HG02852 (cell line): Measurements from ENCODE around the gene NFX1.

Experiments
- ATAC-seq: cut with Tn5 transposase; IDR thresholded peaks from one replicate; pipeline ENCODE4 v1.9.1; 2021; ENCODE audit warnings: mild to moderate bottlenecking, moderate library complexity; ENCODE audit not compliant: unreplicated experiment

Gene NFX1

DNA sequence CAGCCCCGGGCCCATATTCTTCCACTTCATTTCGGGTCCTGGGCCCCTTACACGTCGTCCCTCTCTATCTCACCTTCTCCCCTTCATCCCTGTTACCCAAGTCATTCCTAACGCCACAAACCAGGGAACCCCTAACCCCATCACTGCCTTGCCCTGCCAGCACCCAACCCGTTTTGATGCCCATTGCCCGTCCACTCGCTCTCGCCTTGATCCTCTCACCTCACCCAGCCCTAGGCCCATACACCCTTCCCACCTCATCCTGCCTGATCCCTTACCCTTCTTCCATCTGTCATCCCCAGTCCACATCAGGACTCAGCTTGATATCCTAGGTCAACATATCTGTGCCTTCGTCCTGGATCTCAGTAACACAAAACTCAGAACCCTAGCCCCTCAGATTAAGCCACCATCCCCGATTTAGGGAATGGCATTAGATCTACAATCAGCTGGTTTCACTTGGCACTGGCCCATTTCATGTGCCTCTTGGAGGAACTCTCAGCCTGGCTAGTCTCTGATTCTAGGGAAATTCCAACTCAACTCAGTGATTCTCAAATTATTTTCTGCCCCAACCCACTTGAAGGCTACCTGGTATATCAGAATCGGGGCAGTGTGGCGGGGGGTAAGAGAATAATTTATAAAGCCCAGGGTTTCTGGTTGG is 25.0 kb upstream of the NFX1 start:
- ATAC-seq, result no peak

DNA sequence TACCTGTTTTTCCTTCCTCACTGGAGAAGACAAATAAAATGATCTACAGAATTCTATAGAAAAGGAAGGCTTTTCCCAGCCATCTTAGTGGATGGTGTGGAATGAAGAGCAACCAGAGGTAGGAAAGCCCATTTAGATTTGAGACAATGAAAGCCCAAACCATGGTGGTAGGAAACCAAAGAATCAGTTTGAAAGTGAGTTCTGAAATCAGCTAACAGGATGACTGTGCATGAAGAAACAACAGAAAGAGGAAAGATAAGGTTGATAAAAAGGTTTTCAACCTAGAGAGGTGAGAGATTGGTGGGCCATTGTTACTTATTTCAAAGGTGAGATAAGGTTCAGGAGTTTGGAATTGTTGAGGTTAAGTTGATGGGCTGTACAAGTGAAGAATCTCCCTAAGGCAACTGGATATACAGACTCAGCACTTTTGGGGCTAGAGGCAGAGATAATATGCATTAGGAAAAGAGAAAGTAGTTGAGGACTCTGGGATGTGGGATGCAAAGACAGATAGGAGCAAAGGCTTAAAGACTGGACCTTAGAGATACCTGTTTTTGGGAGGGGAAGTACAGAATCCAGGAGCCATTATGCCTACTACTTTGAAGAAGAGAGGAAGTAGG is 23.1 kb upstream of the NFX1 start:
- ATAC-seq, result no peak

DNA sequence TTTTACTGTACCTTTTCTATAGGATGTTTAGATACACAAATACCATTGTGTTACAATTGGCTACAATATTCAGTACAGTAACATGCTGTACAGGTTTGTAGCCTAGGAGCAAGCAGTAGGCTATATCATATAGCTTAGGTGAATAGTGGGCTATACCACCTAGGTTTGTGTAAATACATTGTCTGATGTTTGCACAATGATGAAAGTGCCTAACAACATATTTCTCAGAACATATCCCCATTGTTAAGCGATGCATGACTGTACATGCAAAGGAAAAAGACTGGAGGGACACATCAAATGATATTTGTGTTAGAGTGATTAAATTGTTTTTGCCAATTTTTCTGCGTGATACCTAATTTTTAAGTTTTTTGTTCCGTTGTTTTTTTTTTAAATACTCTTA is 20.2 kb upstream of the NFX1 start:
- ATAC-seq, result no peak

DNA sequence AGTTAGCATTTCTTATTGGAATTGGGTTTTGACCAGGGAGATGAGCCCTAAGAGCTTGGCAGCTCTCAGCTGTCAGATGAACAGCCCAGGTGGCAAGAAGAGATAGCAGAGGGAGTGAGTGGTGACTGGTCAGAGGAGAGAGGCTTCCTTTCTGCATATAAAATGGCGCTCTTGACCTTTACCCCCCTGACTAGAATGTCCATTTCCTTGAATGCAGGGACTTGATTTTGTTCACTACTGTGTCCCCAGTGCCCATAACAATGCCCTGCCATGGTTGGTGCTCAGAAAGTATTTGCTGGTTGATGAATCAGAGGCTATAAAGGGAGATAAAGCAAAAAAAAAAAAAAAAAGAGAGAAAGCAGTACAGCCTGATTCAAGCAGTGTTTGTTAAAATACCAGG is 18.3 kb upstream of the NFX1 start:
- ATAC-seq, result no peak

DNA sequence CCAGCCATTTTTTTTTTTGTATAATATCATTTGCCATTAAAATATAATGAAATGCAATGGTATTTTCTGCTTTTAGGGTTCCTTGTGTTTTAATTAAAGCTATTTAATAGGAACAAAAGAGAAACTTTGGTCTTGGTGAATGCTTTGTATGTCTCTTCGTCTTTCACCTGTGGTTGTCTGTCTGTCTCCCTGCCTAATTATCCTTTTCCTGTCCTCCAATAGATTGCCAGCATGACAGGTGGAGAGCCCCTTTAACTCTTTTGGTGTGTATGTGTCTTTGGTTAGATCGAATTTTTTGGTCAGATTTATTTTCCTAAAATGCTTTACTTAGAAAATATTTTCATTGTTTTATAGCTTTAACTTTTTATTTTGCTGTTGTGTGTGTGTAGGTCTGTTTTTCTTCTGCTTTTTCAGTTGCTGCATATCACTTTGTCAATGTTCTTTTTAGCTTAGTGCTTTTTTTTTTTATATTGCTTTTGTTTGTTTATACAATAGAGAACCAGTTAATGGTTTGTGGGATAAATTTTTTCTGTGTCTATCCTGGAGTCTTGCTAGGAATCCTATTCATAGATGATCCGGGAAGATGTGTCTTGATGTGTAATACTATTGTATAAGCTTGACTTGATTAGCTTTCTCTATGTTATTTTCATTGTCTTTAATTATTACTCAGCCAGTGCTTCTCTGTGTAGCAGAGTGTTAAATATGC is 16.9 kb upstream of the NFX1 start:
- ATAC-seq, result no peak

DNA sequence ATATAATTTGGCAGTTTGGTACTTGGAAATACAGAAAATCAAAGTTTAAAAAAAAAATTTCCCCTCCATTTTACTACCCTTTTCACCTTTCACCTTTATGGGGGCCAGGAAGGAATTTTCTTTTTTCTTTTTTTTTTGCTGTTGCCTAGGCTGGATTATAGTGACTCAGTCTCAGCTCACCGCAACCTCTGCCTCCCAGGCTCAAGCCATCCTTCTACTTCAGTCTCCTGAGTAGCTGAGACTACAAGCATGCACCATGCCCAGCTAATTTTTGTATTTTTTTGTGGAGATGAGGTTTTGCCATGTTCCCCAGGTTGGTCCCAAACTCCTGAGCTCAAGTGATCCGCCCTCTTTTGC is 16.4 kb upstream of the NFX1 start:
- ATAC-seq, result no peak

DNA sequence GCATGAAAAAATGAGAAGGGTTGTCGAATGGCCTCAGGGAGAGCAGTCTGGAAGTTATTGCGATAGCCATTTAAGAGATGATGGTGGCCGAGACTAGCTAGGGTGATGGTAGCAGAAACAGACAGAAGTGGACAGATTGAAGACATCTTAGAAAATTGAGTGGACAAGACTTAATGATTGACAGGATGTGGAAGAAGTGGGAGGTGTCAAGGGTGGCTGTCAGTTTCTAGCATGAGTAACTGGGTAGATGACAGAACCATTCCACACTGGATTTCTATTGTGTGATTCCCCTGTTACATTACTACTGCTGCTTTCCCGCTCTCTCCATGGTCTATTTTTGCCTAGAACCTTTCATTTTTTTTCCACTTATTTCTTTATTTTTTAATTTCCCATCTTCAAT is 12.8 kb upstream of the NFX1 start:
- no peak for ATAC-seq

DNA sequence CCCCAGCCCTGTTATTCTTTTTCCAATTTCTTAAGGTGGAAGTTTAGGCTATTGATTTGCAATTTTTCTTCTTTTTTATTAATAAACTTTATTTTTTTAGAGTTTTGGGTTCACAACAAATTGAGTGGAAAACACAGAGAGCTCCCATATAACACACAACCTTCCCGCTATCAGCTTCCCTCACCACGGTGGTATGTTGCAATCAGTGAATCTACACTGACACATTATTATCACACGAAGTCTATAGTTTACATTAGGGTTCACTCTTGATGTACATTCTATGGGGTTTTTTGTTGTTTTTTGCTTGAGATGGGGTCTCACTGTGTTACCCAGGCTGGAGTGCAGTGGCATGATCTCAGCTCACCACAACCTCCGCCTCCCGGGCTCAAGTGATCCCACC is 4.8 kb upstream of the NFX1 start:
- ATAC-seq, result no peak

DNA sequence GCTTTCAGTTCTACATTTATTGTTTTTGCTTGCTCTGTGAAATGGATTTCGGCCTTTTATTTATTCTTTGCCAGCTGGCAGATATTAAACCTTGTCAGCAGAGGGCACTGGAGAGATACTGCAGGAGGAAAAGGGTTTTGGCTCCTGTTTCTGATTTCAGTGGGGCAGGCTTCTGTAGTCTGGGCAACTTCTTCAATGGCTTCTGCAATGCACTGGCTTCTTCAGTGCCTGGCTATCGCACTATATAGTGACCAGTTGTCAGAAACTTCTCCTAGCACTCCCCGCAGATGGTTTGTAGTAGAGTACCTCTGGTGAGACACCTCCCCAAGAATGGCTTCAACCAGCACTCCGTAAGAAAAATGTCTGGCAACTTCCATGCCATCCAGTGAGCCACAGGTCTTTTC is 3.2 kb upstream of the NFX1 start:
- no peak for ATAC-seq

DNA sequence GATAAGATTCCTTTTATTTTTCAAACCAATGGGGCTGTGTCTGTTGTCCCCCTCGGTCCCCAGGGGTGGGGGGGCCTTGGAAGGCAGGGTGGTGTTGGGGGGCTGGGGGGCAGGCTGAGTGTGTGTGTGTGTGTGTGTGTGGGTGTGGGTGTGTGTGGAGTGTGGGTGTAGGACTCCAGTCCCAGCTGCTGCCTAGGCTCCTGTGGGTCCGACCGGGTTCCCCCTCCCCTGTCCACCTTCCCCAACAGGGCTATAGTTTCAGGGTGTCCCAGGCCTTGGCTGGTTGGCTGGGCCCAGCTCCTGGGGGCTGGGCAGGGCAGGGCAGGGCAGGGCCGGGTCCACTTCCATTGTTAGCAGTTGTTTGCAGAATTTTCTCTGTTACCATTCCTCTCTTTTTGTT is 2.1 kb upstream of the NFX1 start:
- no peak for ATAC-seq

DNA sequence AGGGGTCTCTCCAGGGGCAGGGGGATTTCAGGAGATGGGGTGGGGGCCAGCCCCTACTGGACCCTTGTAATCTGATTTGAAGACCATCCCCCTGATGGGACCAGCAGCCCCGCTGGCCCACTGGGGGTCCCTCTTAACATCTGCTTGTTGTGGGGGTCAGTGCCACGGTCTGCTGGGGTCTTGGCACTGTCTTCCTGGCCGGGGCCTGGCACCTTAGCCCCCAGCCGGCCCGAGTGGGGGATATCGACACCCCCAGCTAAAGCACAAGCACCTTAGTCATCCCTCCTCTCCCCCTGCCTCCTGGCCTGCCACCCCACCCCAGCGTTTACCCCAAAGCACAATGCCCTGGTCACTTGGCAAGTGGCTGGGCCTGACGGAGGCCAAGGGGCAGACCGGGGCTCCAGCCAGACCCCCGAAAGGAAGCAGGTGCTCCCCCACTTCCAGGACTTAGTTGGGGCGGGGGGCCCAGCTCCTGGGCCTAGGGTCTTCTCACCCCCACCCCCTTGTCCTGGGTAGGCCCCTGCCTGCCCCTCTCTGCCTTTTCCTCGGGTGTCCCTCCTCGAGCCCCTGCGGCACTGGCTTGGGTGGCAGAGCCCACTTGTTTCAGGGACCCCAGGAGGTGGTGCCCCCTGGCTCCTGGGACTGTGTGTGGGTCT is 1.4 kb upstream of the NFX1 start:
- no peak for ATAC-seq

DNA sequence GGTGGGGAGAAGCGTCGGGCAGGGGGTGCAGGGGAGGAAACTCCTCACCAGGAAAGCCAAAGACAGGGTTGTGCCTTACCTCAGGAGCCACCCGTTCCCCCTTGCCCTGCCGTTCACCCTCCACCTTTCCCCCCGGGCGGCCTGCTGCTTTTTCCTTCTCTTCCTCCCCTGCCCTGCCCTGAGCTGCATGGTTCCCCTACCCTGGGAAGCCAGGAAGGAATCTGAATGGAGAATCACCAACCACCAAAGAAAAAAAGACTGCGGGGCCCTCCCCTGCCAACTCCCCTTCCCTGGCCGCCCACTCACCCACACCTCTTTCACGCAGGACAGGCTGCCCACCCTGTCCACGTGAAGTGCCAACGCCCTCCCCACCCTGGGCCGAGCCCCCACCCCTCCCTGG is 820 bp upstream of the NFX1 start:
- no peak for ATAC-seq

DNA sequence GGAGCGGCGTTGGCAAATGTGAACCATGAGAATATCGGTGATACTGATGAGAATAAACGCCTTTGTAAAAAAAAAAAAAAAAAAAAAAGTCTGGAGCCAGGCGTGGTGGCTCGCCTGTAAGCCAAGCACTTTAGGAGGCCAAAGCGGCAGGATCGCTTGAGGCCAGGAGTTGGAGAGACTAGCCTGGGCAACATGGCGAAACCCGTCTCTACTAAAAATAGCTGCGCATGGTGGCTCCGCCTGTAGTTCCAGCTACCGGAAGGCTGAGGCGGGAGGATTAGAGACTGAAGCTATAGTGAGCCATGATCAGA is 425 bp upstream of the NFX1 start:
- ATAC-seq, result no peak

DNA sequence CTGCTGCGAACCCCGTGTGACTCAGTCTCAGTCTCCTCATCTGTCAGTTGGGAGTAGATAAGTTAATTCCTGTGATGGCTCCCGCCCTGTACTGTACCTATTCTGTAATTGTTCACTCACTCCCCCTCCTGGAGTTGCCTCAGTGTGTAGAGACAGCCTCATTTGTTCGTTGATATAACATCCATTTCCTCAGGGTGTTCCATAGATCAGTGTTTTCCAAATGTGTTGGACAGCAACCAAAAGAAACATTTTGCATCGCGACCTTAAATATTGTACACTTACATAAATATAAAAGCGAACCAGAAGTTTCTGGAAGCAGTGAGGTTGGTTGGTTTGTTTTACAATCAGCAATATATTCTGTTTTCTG is 698 bp downstream of the NFX1 start:
- ATAC-seq, result no peak

DNA sequence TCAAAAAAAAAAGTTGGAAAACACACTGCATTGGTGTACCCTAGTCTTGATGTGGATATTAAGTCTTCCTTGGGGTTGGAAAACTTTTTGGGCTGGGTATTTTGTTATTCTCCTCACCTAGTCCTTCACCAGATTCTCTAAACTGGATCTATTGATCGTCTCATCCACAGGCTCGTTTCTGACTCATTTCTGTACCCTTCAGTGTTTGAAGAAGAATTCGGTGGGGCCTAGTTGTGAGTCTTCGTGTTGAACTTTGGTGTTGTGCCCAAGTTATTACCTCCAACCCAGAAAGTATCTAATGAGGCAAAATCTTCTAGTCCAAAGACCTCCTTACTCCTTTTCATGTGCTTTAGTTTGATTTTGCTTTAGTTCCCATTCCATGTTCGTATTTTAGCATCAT is 1.6 kb downstream of the NFX1 start:
- no peak for ATAC-seq

DNA sequence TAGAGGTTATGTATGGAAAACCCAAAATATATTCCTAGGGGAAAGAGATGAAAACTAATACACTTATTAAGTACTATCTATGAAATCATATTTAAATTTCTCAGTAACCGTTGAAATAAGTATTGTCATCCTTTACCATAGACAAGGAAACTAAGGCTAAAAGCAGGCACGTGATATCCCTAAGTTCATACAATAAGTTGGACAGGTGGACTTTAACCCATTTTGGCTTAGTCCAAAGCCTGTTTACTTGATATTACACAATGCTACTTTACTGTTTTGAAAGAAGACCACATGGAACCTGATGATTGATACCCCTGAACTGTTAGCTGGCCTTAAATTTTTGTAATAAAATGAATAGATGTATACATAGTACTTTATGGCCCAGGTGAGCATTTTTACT is 3.5 kb downstream of the NFX1 start:
- ATAC-seq, result no peak

DNA sequence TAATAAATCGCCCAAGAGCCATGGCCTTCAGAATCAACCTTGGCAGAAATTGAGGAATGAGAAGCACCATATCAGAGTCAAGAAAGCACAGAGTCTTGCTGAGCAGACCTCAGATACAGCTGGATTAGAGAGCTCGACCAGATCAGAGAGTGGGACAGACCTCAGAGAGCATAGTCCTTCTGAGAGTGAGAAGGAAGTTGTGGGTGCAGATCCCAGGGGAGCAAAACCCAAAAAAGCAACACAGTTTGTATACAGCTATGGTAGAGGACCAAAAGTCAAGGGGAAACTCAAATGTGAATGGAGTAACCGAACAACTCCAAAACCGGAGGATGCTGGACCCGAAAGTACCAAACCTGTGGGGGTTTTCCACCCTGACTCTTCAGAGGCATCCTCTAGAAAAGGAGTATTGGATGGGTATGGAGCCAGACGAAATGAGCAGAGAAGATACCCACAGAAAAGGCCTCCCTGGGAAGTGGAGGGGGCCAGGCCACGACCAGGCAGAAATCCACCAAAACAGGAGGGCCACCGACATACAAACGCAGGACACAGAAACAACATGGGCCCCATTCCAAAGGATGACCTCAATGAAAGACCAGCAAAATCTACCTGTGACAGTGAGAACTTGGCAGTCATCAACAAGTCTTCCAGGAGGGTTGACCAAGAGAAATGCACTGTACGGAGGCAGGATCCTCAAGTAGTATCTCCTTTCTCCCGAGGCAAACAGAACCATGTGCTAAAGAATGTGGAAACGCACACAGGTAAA is 4.5 kb downstream of the NFX1 start:
- no peak for ATAC-seq

DNA sequence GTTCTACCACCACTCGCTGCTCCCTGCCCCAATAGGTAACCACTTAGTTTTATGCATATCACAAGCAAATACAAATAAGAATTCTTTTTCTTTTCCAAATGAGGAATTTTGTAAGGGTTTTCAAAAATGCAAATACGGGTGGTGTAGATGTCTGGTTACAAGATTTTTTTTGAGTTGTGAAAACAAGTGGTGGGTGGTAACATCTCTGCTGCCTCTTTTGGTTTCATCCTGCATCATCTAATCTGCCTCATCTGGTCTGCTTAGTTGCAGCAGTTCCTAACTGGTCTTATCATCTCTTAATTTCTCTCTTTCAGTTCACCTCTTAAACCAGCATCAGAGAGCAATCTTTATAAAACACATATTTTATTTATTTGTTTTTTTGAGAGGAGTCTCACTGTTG is 5.3 kb downstream of the NFX1 start:
- ATAC-seq, result no peak

DNA sequence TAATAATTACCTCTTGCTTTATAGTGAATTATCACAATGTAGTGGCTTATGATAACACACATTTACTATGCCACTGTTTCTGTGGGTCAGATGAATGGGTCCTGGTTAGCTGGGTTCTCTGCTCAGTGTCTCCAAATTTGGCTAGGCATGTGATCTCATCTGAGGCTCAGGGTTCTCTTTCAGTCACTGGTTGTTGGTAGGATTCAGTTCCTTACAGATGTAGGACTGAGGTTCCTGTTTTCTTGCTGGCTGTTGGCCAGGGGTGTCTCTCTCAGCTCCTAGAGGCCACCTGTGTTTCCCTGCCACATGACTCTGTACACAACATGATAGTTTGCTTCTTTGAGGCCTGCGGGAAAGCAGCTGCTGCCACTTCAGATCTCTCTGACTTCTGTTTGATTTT is 7.1 kb downstream of the NFX1 start:
- peak; percentile 93 for ATAC-seq

DNA sequence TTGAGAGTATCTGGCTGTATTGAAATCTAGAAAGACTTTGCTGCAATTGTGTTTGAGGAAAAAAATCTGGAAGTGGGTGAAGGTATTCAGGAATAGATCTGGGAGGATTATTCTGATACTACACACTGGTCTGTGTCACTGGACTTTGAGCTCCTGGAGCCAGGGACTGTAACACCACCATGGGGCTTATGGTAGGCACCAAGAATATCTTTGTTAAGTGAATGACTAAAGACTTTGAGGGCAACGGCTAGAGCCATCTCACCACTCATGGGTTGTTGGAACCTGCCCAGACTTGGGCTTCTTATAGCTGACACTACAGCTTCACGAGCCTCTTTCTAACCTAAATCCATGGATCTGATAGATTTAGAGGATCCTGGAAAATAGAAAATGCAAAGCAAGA is 10.2 kb downstream of the NFX1 start:
- ATAC-seq, result no peak

DNA sequence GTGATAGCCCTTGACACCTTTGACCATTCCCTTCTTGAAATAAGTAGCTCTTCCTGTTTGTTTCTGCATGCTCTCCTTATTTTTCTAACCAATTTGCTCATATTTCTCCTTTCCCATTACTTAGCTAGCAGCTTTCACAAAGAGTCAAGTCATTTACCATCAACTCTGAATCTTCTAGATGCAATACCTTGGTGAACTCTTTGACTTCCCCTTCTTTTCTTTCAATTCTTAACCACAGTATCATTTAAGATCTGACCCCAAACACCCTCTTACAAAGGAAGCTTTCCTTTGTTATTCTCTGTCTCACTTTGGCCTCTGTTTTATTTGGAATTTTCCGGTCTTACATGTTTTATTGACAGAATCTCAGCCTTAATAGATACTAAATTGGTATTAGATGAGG is 14.0 kb downstream of the NFX1 start:
- ATAC-seq, result no peak

DNA sequence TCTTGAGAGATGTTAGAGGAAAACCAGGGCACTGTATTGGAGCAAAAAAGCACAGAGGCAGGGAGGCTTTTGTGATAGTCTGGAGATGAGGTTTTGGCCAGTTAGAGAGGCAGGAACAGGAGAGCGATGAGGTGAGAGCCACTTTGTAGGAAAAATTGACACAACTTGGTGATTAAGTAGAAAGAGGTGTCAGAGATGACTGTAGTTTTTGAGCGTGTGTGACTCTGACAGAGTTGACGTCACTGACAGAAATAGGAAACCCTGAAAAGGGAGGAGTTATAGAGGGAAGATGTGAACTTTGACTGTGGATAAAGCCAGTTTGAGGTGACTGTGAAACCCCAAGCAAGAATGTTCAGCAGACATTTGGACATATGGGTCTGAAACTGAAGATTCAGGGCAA is 15.7 kb downstream of the NFX1 start:
- ATAC-seq, result no peak
